Erythroblast (primary cell): ENCODE results near the gene LRMDA.

Experiments
- GATA1 ChIP-seq: IDR thresholded peaks from 2 replicates; pipeline ENCODE4 v1.6.1; 2011; ENCODE audit warnings: low read depth, mild to moderate bottlenecking, control low read depth, low read length, moderate library complexity
- POLR2A ChIP-seq: IDR thresholded peaks from 2 replicates; pipeline ENCODE4 v1.6.1; 2011; ENCODE audit warnings: mild to moderate bottlenecking, low read length

- no peak for TF ChIP-seq POLR2A
- TF ChIP-seq GATA1: no peak
These were observed 71.4 kb downstream of the LRMDA start for GRCh38 chr10:75502838-75503237.
